Keratinocyte (primary cell): ENCODE data around the gene ADAMTS2. TPM values are rescaled to one million over a fixed set of nuclear protein-coding genes. Genes with fewer than 3 reads are reported as not detected.

Experiments used
- DNase-seq: peaks from one replicate; pipeline ENCODE4 v3.0.0-alpha.2; 2011; ENCODE audit warnings: low read depth, missing footprints, low spot score
- FAIRE-seq: peaks from 2 replicates; lab custom pipeline; 2011; peaks lifted over from hg19 to GRCh38; lab: Jason Lieb, UNC
- H2AFZ ChIP-seq: 2 replicates; pipeline ENCODE4 v1.6.0; 2012; ENCODE audit warnings: low read length, control low read depth, inconsistent platforms; ENCODE audit not compliant: control insufficient read depth
- H3K27ac ChIP-seq: 2 replicates; pipeline ENCODE4 v1.5.1; 2011; ENCODE audit warnings: low read length; ENCODE audit not compliant: control insufficient read depth, insufficient read depth
- H3K27me3 ChIP-seq: 3 replicates; pipeline ENCODE4 v1.6.0; 2011; ENCODE audit warnings: low read length; ENCODE audit not compliant: control insufficient read depth, insufficient read depth; ENCODE audit errors: extremely low read depth
- H3K36me3 ChIP-seq, 2 experiments: 2 replicates in 1 of 2; 3 replicates in 1 of 2; pipeline ENCODE4 v1.5.1; 2011; ENCODE audit warnings: low read length in 2 of 2, mild to moderate bottlenecking in 1 of 2; ENCODE audit not compliant: control insufficient read depth in 2 of 2, insufficient read depth in 2 of 2; ENCODE audit errors: extremely low read depth in 1 of 2
- H3K4me1 ChIP-seq: 3 replicates; pipeline ENCODE4 v1.5.1; 2011; ENCODE audit warnings: low read length; ENCODE audit not compliant: control insufficient read depth, insufficient read depth; ENCODE audit errors: extremely low read depth
- H3K4me2 ChIP-seq: 3 replicates; pipeline ENCODE4 v1.6.0; 2011; ENCODE audit warnings: low read depth, low read length; ENCODE audit not compliant: control insufficient read depth, insufficient read depth; ENCODE audit errors: extremely low read depth
- H3K4me3 ChIP-seq, 3 experiments: fragments of 200-600 bp in 1 of 3; sonication (generic) in 1 of 3; 2 replicates in 2 of 3; 3 replicates in 1 of 3; pipeline ENCODE4 v1.5.1; 2011 to 2016; ENCODE audit warnings: low read length in 3 of 3, mild to moderate bottlenecking in 3 of 3, control low read depth in 2 of 3, inconsistent platforms in 1 of 3, low read depth in 1 of 3, mixed read lengths in 1 of 3, mixed run types in 1 of 3, moderate library complexity in 1 of 3; ENCODE audit not compliant: control insufficient read depth in 2 of 3, insufficient read depth in 2 of 3; ENCODE audit errors: extremely low read depth in 1 of 3
- H3K79me2 ChIP-seq: 2 replicates; pipeline ENCODE4 v1.6.0; 2012; ENCODE audit warnings: low read length; ENCODE audit not compliant: control insufficient read depth, insufficient read depth
- H3K9ac ChIP-seq: 3 replicates; pipeline ENCODE4 v1.6.0; 2011; ENCODE audit warnings: low read length; ENCODE audit not compliant: control insufficient read depth, insufficient read depth; ENCODE audit errors: extremely low read depth
- H3K9me1 ChIP-seq: 3 replicates; pipeline ENCODE4 v1.6.0; 2011; ENCODE audit warnings: low read length; ENCODE audit not compliant: control insufficient read depth, insufficient read depth; ENCODE audit errors: extremely low read depth
- H3K9me3 ChIP-seq: 2 replicates; pipeline ENCODE4 v1.5.1; 2012; ENCODE audit warnings: low read depth, low read length; ENCODE audit not compliant: control insufficient read depth
- H4K20me1 ChIP-seq: 3 replicates; pipeline ENCODE4 v1.6.0; 2011; ENCODE audit warnings: low read length; ENCODE audit not compliant: control insufficient read depth, insufficient read depth; ENCODE audit errors: extremely low read depth
- EZH2 ChIP-seq: IDR thresholded peaks from one replicate; pipeline ENCODE4 v1.6.1; 2012; ENCODE audit warnings: inconsistent platforms, mild to moderate bottlenecking, low read length, moderate library complexity
- dilution Hi-C: fragments of 300-500 bp; cut with MboI; formaldehyde crosslinking; loops from one replicate; pipeline ENCODE4 v1.7.0; 2020; ENCODE audit warnings: low sequenced_read_pairs; ENCODE audit not compliant: extremely low pct_ligation_motif_present
- polyA plus RNA-seq, 5 experiments: library from polyadenylated mRNA; depleted of rRNA in 3 of 5; stranded (reverse) in 3 of 5; stranded (forward) in 1 of 5; unstranded in 1 of 5; fragments of >200 nt; gene quantifications; 1 replicate in 1 of 5; 2 replicates in 3 of 5; 3 replicates in 1 of 5; pipeline versions ENCODE4 v1.2.1 to v1.2.3, GENCODE V29; 2011 to 2012; ENCODE audit warnings: missing spikeins in 2 of 5, low read depth in 1 of 5, low replicate concordance in 1 of 5
- TF ChIP-seq, protein P1 (sequence below), 3 experiments: IDR thresholded peaks in 1 of 3; conservative IDR thresholded peaks in 1 of 3; optimal IDR thresholded peaks in 1 of 3; 2 replicates in 2 of 3; 3 replicates in 1 of 3; pipeline versions ENCODE3 to v1.5.1; 2011; ENCODE audit warnings: low read length in 3 of 3, mild to moderate bottlenecking in 3 of 3, moderate library complexity in 2 of 3, control low read depth in 1 of 3, inconsistent platforms in 1 of 3; ENCODE audit not compliant: insufficient read depth in 2 of 3; ENCODE audit errors: extremely low read depth in 1 of 3

The ADAMTS2 gene
- polyA plus RNA-seq, 1 donor (not counting 4 experiments of a cell fraction or from before 2014, with no cell fraction given): not detected

DNA sequence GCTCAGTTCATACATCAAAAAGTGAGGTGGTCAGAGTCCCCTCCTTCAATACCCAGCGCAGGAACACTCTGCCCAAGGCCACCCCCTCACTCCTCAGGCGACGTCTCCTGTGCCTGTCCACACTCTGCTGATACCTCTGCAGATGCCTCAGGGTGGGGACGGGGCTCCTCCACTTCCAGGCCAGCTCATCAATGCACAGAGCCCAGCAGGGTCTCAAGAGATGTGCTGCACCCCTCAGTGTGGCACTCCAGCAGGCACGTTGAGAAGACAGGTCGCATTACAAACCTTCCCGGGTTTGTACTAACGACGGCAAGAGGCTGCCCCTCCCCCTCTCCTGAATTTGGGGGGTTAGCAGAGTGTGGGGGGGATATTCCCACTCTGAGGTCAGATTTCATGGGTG lies 156.6 kb downstream of the ADAMTS2 start:
- dilution Hi-C loops: no loop called here
- no peaks in the 10 kb centered on the region for H3K79me2 ChIP-seq
- H3K27ac ChIP-seq: no peak overlapping the region
- no peaks in the 10 kb centered on the region for H3K27me3 ChIP-seq
- H3K36me3 ChIP-seq: no peaks in the 10 kb centered on the region
- no peaks in the 10 kb centered on the region for H3K9me1 ChIP-seq
- DNase-seq: no peak
- no peak overlapping the region for H3K4me3 ChIP-seq
- H3K9ac ChIP-seq: no peak overlapping the region
- H3K4me2 ChIP-seq: no peak overlapping the region
- no peaks in the 10 kb centered on the region for H3K4me1 ChIP-seq
- TF ChIP-seq, protein P1, sequence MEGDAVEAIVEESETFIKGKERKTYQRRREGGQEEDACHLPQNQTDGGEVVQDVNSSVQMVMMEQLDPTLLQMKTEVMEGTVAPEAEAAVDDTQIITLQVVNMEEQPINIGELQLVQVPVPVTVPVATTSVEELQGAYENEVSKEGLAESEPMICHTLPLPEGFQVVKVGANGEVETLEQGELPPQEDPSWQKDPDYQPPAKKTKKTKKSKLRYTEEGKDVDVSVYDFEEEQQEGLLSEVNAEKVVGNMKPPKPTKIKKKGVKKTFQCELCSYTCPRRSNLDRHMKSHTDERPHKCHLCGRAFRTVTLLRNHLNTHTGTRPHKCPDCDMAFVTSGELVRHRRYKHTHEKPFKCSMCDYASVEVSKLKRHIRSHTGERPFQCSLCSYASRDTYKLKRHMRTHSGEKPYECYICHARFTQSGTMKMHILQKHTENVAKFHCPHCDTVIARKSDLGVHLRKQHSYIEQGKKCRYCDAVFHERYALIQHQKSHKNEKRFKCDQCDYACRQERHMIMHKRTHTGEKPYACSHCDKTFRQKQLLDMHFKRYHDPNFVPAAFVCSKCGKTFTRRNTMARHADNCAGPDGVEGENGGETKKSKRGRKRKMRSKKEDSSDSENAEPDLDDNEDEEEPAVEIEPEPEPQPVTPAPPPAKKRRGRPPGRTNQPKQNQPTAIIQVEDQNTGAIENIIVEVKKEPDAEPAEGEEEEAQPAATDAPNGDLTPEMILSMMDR (optimal IDR thresholded peaks at IDR 0.05 in 1 of 3, IDR thresholded peaks at IDR 0.05 in 1 of 3, conservative IDR thresholded peaks at IDR 0.05 in 1 of 3; ENCODE audit: extremely low read depth in 1 of 3, insufficient read depth in 2 of 3, low read length in 3 of 3): no peak
- TF ChIP-seq EZH2: no peak
- no peak for FAIRE-seq
- H3K9me3 ChIP-seq: peaks cover 9% of the 10 kb centered on the region
- no peaks in the 10 kb centered on the region for H4K20me1 ChIP-seq
- no peak overlapping the region for H2AFZ ChIP-seq

DNA sequence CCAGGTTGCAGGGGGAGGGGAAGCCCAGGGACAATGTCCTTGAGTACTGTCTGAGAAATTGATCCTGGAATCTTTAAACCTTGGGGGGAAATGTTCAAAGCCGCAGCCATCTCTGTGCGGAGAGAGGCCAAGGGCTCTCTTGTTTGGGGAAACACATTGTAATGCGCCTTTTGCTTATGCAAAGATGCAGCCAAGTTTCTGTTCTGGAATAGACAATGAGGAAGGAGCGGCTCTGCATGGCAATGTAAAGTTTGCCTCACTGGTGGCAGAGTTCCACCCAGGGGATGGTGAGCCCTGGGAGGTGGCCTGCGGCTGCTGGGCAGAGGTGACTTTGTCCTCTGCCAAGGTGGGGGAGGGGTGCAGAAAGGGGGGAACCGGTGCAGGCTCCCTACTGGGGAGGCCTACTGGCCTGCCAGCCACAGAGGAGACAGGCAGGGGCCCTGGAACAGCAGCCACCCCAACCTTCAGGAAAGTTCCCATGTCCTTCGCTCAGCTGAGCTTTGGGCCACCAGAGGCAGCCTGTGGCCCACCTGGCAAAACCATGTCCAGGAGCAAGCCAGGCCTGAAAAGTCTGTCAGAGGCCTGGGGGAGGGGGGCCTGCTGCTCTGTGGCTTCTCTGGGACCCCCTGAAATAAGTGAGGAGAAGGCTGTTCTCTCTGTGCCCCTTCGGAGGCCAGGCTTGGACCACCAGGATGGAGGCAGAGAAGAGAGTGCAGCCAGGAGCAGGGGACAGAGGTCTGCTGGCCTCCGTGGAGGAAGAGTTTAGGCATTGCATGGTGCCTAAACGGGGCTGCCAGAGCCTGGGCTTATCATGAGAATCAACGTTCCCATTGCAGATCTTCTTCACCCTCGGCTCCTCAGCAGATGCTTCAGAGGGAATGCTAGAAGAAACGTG lies 157.3 kb downstream of the ADAMTS2 start:
- Histone ChIP-seq H4K20me1 (no peaks in the 10 kb centered on the region), H3K79me2 (no peaks in the 10 kb centered on the region), H3K9ac (no peak overlapping the region), H3K36me3 (no peaks in the 10 kb centered on the region), H3K9me1 (no peaks in the 10 kb centered on the region), H2AFZ (no peak overlapping the region), H3K4me1 (no peaks in the 10 kb centered on the region), H3K27ac (no peak overlapping the region), H3K9me3 (peaks cover 13% of the 10 kb centered on the region), H3K4me2 (no peak overlapping the region), H3K27me3 (no peaks in the 10 kb centered on the region), H3K4me3 (no peak overlapping the region)
- FAIRE-seq (no peak), DNase-seq (no peak)
- TF ChIP-seq, protein P1 (optimal IDR thresholded peaks at IDR 0.05 in 1 of 3, IDR thresholded peaks at IDR 0.05 in 1 of 3, conservative IDR thresholded peaks at IDR 0.05 in 1 of 3; ENCODE audit: extremely low read depth in 1 of 3, insufficient read depth in 2 of 3, low read length in 3 of 3): no peak
- TF ChIP-seq EZH2: no peak
- dilution Hi-C loops: no loop called here
